Brain microvascular endothelial cell (primary cell): Measurements from ENCODE around the gene FBXO10.

ENCODE experiments used
- DNase-seq: peaks from one replicate; pipeline ENCODE4 v3.0.0-alpha.2; 2020
- H3K27ac ChIP-seq: fragments of 250-450 bp; sonication (Bioruptor Pico); 2 replicates; pipeline ENCODE4 v1.5.1; 2020; ENCODE audit warnings: mild to moderate bottlenecking, moderate library complexity
- H3K27me3 ChIP-seq: fragments of 250-450 bp; sonication (Bioruptor Pico); replicated peaks from 2 replicates; pipeline ENCODE4 v1.5.1; 2020; ENCODE audit warnings: mild to moderate bottlenecking
- H3K36me3 ChIP-seq: fragments of 250-450 bp; sonication (Bioruptor Pico); replicated peaks from 2 replicates; pipeline ENCODE4 v1.5.1; 2020; ENCODE audit warnings: mild to moderate bottlenecking
- H3K4me3 ChIP-seq: 2 replicates; pipeline ENCODE4 v1.5.1; 2011; ENCODE audit warnings: low read depth, mild to moderate bottlenecking, control low read depth, low read length, moderate library complexity
- CTCF ChIP-seq: IDR thresholded peaks from 2 replicates; pipeline ENCODE4 v1.5.1; 2011; ENCODE audit warnings: low read depth, mild to moderate bottlenecking, moderate library complexity, low read length, control low read depth, inconsistent platforms; ENCODE audit errors: missing control alignments
- in situ Hi-C: cut with HindIII; loops from 2 replicates; pipeline ENCODE4 v1.10.0; 2017; ENCODE audit warnings: low sequenced_read_pairs, low pct_ligation_motif_present

Gene FBXO10

GRCh38 chr9:37466037-37466709, 110.0 kb downstream of the FBXO10 start:
- in situ Hi-C loops: no loop called here
- DNase-seq: peak; percentile 83
- TF ChIP-seq CTCF: no peak

GRCh38 chr9:37465249-37466036, 110.7 kb downstream of the FBXO10 start, which contains the start of gene ZBTB5:
TSS of gene ZBTB5 (minus strand) at chr9:37465450. CDS start at chr9:37442551, 22,899 bp downstream.
- no peak for TF ChIP-seq CTCF
- no peaks in the 10 kb centered on the region for H3K27me3 ChIP-seq
- in situ Hi-C loops: no loop called here
- H3K36me3 ChIP-seq: no peaks in the 10 kb centered on the region
- H3K4me3 ChIP-seq: peak within 1 kb of the TSS; percentile 98
- H3K27ac ChIP-seq: peak within 1 kb of the TSS; percentile 98
- DNase-seq: peak; percentile 99

More at GRCh38 chr9:37466037-37466709, 110.0 kb downstream of the FBXO10 start:
- H3K36me3 ChIP-seq: no peaks in the 10 kb centered on the region
- peak overlapping the region; percentile 63 for H3K4me3 ChIP-seq
- peak overlapping the region; percentile 76 for H3K27ac ChIP-seq
- no peaks in the 10 kb centered on the region for H3K27me3 ChIP-seq

GRCh38 chr9:37464426-37465248, 111.5 kb downstream of the FBXO10 start:
- H3K27ac ChIP-seq: peak overlapping the region; percentile 98
- in situ Hi-C loops: no loop called here
- H3K4me3 ChIP-seq: peak overlapping the region; percentile 98
- H3K36me3 ChIP-seq: no peaks in the 10 kb centered on the region
- H3K27me3 ChIP-seq: no peaks in the 10 kb centered on the region
- no peak for TF ChIP-seq CTCF
- peak; percentile 60 for DNase-seq

GRCh38 chr9:37464006-37464405, 112.2 kb downstream of the FBXO10 start:
- H3K27ac ChIP-seq: peak overlapping the region; percentile 98
- no peaks in the 10 kb centered on the region for H3K27me3 ChIP-seq
- peak overlapping the region; percentile 98 for H3K4me3 ChIP-seq
- DNase-seq: no peak
- in situ Hi-C loops: no loop called here
- no peak for TF ChIP-seq CTCF
- no peaks in the 10 kb centered on the region for H3K36me3 ChIP-seq
